RWPE2 (cell line): ENCODE results near the gene NIPAL4.

ENCODE experiments used
- ATAC-seq: fragments of 200-7000 bp; cut with Tn5 transposase; 3 replicates; pipeline ENCODE4 v1.9.1; 2021; ENCODE audit warnings: low read depth
- DNase-seq: peaks from one replicate; pipeline ENCODE4 v3.0.0-alpha.2; 2020; ENCODE audit warnings: low spot score
- H3K27ac ChIP-seq: fragments of 450-650 bp; 2 replicates; pipeline ENCODE4 v1.5.1; 2017; ENCODE audit warnings: mild to moderate bottlenecking; ENCODE audit not compliant: poor library complexity, severe bottlenecking
- H3K27me3 ChIP-seq: fragments of 250-450 bp; sonication (Bioruptor Pico); 2 replicates; pipeline ENCODE4 v1.5.1; 2021; ENCODE audit warnings: mild to moderate bottlenecking, moderate library complexity; ENCODE audit not compliant: insufficient read depth, poor library complexity, severe bottlenecking
- H3K36me3 ChIP-seq: fragments of 250-450 bp; sonication (Bioruptor Pico); 2 replicates; pipeline ENCODE4 v1.5.1; 2020; ENCODE audit warnings: low read depth, mild to moderate bottlenecking, moderate library complexity
- H3K4me1 ChIP-seq: fragments of 250-450 bp; sonication (Bioruptor Pico); 2 replicates; pipeline ENCODE4 v1.5.1; 2021; ENCODE audit warnings: mild to moderate bottlenecking, moderate library complexity; ENCODE audit not compliant: insufficient read depth, poor library complexity, severe bottlenecking
- H3K4me3 ChIP-seq: fragments of 250-450 bp; sonication (Bioruptor Pico); 2 replicates; pipeline ENCODE4 v1.5.1; 2021; ENCODE audit warnings: mild to moderate bottlenecking, moderate library complexity; ENCODE audit not compliant: severe bottlenecking
- H3K9me3 ChIP-seq: fragments of 250-450 bp; sonication (Bioruptor Pico); 2 replicates; pipeline ENCODE4 v1.5.1; 2021; ENCODE audit warnings: mild to moderate bottlenecking, moderate library complexity; ENCODE audit not compliant: severe bottlenecking
- CTCF ChIP-seq: fragments of 450-650 bp; IDR thresholded peaks from one replicate; pipeline ENCODE4 v1.5.1; 2017; ENCODE audit warnings: mild to moderate bottlenecking, moderate library complexity; ENCODE audit not compliant: poor library complexity, severe bottlenecking

Gene NIPAL4

DNA sequence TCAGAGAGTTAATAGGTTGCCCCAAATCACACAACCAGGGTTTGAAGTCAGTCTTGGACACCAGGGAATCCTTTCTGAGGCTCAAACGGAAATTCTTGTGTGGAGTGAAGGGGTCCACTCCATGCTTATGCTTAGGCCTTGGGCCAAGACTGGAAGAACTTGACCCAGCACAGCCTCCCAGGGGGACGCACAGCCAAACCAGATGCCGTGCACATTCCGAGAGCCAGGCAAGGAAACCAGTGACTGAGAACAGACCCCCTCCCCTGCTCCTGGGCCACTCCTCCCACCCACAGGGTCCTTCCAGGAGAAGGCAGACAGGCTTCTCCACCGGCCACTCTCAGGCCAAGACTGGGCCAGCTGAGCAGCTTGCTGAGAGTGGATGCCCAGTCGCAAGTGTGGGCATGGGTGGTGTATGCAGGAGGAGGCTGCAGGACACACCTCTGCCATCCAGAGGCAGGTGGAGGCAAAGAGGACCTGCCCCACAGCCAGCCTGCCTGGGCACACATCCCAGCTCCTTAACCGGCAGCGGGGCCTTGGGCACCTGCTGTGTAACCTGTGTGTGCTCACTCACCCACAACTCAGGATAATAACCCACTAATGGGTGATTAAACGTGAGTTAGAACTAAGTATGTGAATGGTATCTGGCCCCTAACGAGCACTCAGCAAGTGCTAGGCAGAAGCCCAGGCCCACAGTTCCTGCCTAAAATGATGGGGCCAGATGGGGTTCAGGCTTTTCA lies 38.0 kb downstream of the NIPAL4 start:
- Histone ChIP-seq H3K9me3 (no peaks in the 10 kb centered on the region), H3K4me1 (no peaks in the 10 kb centered on the region), H3K27ac (no peak overlapping the region), H3K27me3 (no peaks in the 10 kb centered on the region), H3K4me3 (no peak overlapping the region), H3K36me3 (no peaks in the 10 kb centered on the region)
- ATAC-seq = no peak
- no peak for TF ChIP-seq CTCF
- peak; percentile 44 for DNase-seq

- TF ChIP-seq CTCF = no peak
- ATAC-seq (no peak), DNase-seq (peak; percentile 27)
- H3K27me3 ChIP-seq = no peaks in the 10 kb centered on the region
- H3K4me1 ChIP-seq = peaks cover 4% of the 10 kb centered on the region
- H3K4me3 ChIP-seq = no peak overlapping the region
- H3K36me3 ChIP-seq = no peaks in the 10 kb centered on the region
- H3K9me3 ChIP-seq = no peaks in the 10 kb centered on the region
- H3K27ac ChIP-seq = no peak overlapping the region
These were observed 42.2 kb downstream of the NIPAL4 start for GRCh38 chr5:157502143-157502647.

DNA sequence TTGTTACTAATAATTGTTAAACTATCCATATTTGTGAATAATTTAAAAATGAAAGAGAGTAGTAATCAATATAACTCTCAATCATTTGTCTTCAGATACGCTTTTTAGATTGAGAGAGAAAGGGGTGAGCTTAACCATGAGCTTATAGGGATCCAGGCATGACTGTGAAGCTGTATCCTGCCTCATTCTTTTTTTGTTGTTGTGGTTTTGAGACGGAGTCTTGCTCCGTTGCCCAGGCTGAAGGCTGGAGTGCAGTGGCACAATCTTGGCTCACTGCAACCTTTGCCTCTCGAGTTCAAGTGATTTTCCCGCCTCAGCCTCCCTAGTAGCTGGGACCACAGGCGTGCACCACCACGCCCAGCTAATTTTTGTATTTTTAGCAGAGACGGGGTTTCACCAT lies 44.0 kb downstream of the NIPAL4 start:
- H3K27ac ChIP-seq = no peak overlapping the region
- H3K4me1 ChIP-seq = peaks cover 14% of the 10 kb centered on the region
- TF ChIP-seq CTCF = no peak
- H3K9me3 ChIP-seq = no peaks in the 10 kb centered on the region
- DNase-seq (no peak), ATAC-seq (no peak)
- no peaks in the 10 kb centered on the region for H3K27me3 ChIP-seq
- no peaks in the 10 kb centered on the region for H3K36me3 ChIP-seq
- H3K4me3 ChIP-seq = no peak overlapping the region

- no peak overlapping the region for H3K4me3 ChIP-seq
- no peak overlapping the region for H3K27ac ChIP-seq
- DNase-seq (no peak), ATAC-seq (no peak)
- no peak for TF ChIP-seq CTCF
- no peaks in the 10 kb centered on the region for H3K9me3 ChIP-seq
- H3K4me1 ChIP-seq = peaks cover 14% of the 10 kb centered on the region
- H3K36me3 ChIP-seq = no peaks in the 10 kb centered on the region
- H3K27me3 ChIP-seq = no peaks in the 10 kb centered on the region
These were observed 45.5 kb downstream of the NIPAL4 start for GRCh38 chr5:157505496-157505895.

DNA sequence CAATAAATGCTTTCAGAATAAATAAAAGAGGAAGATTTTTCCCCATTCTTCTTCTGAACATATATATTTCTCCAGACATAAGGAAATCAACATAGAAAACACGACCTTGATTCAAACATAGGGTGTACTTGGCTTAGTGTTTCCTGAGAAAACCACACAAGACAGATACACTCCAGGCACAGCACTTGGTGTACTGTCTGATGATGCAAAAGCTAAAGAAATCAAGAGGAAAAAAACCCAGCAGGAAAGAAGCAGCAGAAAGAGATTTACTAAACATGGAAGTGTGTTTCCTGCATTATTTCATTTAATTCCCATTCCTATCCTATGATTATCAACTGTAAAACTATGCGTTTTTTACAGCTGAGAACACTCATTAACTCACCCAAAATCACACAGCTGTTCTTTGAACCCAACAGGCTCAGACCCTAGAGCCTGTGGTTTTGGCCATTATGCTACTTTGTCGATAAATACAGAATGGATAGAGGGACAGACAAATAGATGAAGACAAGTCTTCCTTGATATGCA lies 46.1 kb downstream of the NIPAL4 start:
- Histone ChIP-seq H3K27me3 (no peaks in the 10 kb centered on the region), H3K36me3 (no peaks in the 10 kb centered on the region), H3K9me3 (no peaks in the 10 kb centered on the region), H3K4me1 (peaks cover 17% of the 10 kb centered on the region), H3K27ac (no peak overlapping the region), H3K4me3 (no peak overlapping the region)
- DNase-seq = no peak
- no peak for ATAC-seq
- no peak for TF ChIP-seq CTCF
